Activated CD4-positive, alpha-beta T cell treated with anti-CD3 and anti-CD28 coated beads, Interleukin-2, amount 10 ng/mL, durations not matched to agents 24 days and 14 days (primary cell): Measurements from ENCODE around the gene CRYBA4. TPM values are rescaled to one million over a fixed set of nuclear protein-coding genes. Genes with fewer than 3 reads are reported as not detected.
"Not testable (repeated sequence)": the region's sequence is repeated elsewhere in the genome, so short reads cannot be mapped to it uniquely, and the experiment has no call there.

Experiments
- DNase-seq: peaks from one replicate; pipeline ENCODE4 v3.0.0; 2022
- H3K27ac Mint-ChIP-seq: one replicate; pipeline ENCODE4 v1.8.0; 2022; ENCODE audit warnings: mild to moderate bottlenecking, mixed read lengths
- H3K27me3 Mint-ChIP-seq: one replicate; pipeline ENCODE4 v1.8.0; 2022; ENCODE audit warnings: mixed read lengths
- H3K36me3 Mint-ChIP-seq: one replicate; pipeline ENCODE4 v1.8.0; 2022; ENCODE audit warnings: low read depth, mild to moderate bottlenecking, mixed read lengths
- H3K4me1 Mint-ChIP-seq: one replicate; pipeline ENCODE4 v1.8.0; 2021; ENCODE audit warnings: mixed read lengths
- H3K4me3 Mint-ChIP-seq: one replicate; pipeline ENCODE4 v1.8.0; 2022; ENCODE audit warnings: mild to moderate bottlenecking, moderate library complexity, mixed read lengths
- H3K9me3 Mint-ChIP-seq: one replicate; pipeline ENCODE4 v1.8.0; 2021; ENCODE audit warnings: mixed read lengths
- intact Hi-C: fragments of 100-400 bp; cut with micrococcal nuclease; formaldehyde crosslinking; loops from one replicate; pipeline ENCODE4 v1.15.1; 2023
- total RNA-seq: library from RNA; stranded (reverse); gene quantifications from 2 replicates; pipeline ENCODE4 v1.2.3, GENCODE V29; 2022

The CRYBA4 gene
- total RNA-seq, 1 donor from 2014 or later = not detected

DNA sequence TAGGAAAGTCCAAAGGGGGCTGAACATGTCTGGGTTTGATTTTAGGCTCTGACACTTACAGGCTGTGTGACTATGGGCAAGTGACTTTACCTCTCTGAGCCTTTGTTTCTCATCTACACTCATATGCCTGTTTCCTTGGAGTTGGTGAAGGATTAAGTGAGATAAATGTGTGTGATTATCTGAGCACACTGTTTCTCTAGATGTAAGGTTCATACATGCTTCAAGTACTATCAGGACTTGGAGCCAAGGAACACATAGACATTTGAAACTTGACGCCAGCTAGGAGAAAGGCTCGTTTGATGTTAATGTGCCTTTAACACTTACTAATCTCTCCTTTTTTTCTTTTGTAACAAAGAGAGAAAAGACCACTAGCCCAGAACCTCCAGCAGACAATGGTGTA, 13.6 kb upstream of the CRYBA4 start:
- Mint-ChIP-seq H3K4me1 (peaks cover 28% of the 10 kb centered on the region), H3K36me3 (no peaks in the 10 kb centered on the region), H3K9me3 (peaks cover 6% of the 10 kb centered on the region), H3K27ac (no peak overlapping the region), H3K27me3 (peaks cover 15% of the 10 kb centered on the region), H3K4me3 (no peak overlapping the region)
- intact Hi-C loops = no loop called here
- DNase-seq = no peak

DNA sequence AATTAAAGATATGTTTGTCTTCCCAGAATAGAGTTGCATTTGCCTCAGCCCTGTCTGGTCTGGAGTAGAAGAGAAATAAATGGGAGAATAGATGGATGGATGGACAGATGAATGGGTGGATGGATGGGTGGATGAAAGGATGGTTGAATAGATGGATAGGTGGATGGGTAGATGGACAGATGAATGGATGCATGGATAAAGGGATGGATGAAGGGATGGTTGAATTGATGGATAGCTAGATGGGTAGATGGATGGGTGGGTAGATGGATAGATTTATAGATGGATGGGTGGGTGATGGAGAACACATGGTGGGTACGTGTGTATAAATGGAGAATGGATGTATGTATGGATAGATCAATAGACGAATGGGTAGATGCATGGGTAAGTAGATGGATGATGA, 12.5 kb upstream of the CRYBA4 start:
- Mint-ChIP-seq H3K27ac (peak overlapping the region; percentile 7), H3K36me3 (no peaks in the 10 kb centered on the region), H3K4me1 (peaks cover 27% of the 10 kb centered on the region), H3K9me3 (peaks cover 6% of the 10 kb centered on the region), H3K27me3 (peaks cover 19% of the 10 kb centered on the region), H3K4me3 (no peak overlapping the region)
- no peak for DNase-seq
- intact Hi-C loops = no loop called here

DNA sequence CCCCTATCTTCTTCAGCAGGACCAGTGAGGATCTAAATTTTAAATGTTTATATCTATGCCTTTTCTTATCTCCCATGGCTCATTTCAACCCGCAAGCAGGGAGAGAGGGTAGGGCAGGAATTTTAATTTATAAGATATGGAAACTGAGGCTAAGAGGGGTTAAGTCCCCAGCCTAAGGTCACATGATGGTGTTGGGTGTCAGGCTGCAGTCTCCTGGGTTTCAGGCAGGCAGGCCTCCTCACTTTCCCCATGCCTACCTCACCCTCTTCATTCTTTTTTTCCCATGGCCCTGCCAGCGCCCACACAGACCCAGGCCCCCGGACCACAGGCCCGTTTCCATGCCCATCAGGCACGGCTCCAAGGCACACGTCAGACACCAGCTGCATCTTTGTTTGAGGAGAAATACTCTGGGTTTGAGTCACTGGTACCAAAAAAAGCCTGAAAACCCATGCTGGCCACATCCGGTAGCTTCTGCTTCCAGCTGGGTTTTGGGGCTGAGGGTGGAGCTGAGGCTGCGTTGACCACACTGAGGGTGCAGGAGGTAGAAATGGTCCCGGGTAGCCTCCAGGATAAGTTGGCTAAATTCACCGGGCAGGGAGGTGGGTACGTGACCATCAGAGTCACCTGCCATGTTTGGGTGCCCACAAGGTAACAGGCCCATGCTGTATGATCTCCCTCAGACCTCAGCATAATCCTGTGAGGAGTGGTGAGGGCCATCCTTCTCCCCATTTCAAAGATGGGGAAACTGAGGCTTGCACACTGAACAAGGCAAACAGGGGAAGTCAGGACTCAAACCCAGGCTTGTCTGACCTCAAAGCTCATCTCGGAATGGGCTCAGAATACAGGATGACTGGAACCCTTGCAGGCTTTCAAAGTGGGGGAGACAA, 11.4 kb upstream of the CRYBA4 start:
- H3K36me3 Mint-ChIP-seq = no peaks in the 10 kb centered on the region
- H3K4me1 Mint-ChIP-seq = peaks cover 30% of the 10 kb centered on the region
- peak overlapping the region; percentile 80 for H3K27ac Mint-ChIP-seq
- intact Hi-C loops = loop anchor here (1.0 kb wide), 1 partner anchor 33 kb away; no protein-coding TSS in a partner anchor
- peaks cover 20% of the 10 kb centered on the region for H3K27me3 Mint-ChIP-seq
- peak; percentile 86 for DNase-seq
- H3K4me3 Mint-ChIP-seq = peak overlapping the region; percentile 33
- H3K9me3 Mint-ChIP-seq = peaks cover 6% of the 10 kb centered on the region

DNA sequence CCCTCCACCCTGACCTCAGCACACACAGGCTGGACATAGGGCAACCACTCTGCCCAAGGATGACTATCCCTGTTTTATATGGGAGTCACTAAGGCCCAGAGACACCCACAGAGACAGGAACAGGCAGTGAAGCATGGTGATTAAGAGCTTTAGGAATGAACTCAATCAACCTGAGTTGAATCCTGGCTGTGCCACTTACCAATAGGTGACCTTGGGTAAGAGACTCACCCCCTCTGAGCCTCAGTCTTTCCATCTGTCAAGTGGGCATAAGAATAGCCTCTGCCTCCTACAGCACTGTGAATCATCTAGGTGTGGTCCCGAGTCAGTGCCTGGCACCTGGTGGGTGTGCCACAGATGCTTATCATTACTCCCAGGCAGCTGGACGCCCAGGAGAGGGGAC, 10.8 kb upstream of the CRYBA4 start:
- H3K9me3 Mint-ChIP-seq = peaks cover 6% of the 10 kb centered on the region
- H3K27me3 Mint-ChIP-seq = peaks cover 20% of the 10 kb centered on the region
- no peak for DNase-seq
- peaks cover 30% of the 10 kb centered on the region for H3K4me1 Mint-ChIP-seq
- H3K4me3 Mint-ChIP-seq = no peak overlapping the region
- no peak overlapping the region for H3K27ac Mint-ChIP-seq
- H3K36me3 Mint-ChIP-seq = no peaks in the 10 kb centered on the region
- intact Hi-C loops = loop anchor here (1.0 kb wide), 1 partner anchor 32 kb away; no protein-coding TSS in a partner anchor

DNA sequence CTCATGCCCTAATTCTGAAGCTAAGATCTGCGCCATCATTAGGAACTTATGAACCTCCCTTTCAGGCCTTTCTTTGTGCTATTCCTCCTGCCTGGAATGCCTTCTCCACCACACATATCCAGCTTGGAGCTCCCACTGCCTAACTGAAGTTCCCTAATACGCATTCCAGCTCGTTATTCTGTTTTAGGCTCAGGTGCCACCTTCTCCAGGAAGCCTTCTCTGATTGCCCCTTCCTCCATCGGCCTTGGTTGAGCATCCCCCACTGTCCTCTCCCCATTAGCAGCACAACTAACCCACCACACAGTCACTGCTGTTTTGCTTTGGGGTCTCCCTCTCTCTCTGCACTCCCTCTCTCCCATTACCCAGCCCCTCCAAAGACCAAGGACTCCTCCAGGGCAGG, 9.1 kb upstream of the CRYBA4 start:
- Mint-ChIP-seq H3K27me3 (peaks cover 20% of the 10 kb centered on the region), H3K36me3 (no peaks in the 10 kb centered on the region), H3K4me3 (no peak overlapping the region), H3K9me3 (peaks cover 6% of the 10 kb centered on the region), H3K4me1 (peaks cover 35% of the 10 kb centered on the region), H3K27ac (no peak overlapping the region)
- DNase-seq = no peak
- intact Hi-C loops = no loop called here

DNA sequence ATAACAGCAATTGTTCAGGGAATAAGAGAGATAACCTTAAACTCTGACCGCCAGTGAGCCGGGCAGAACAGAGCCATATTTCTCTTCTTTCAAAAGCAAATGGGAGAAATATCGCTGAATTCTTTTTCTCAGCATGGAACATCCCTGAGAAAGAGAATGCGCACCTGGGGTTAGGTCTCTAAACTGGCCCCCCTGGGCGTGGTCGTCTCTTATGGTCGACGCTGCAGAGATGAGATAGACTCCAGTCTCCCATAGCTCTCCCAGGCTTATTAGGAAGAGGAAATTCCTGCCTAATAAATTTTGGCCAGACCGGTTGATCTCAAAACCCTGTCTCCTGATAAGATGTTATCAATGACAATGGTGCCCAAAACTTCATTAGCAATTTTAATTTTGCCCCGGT, 8.0 kb upstream of the CRYBA4 start:
- DNase-seq, intact Hi-C loops, H3K9me3 Mint-ChIP-seq, H3K27ac Mint-ChIP-seq, H3K36me3 Mint-ChIP-seq, H3K4me3 Mint-ChIP-seq: not testable (repeated sequence)
- Mint-ChIP-seq H3K27me3 (peaks cover 18% of the 10 kb centered on the region), H3K4me1 (peaks cover 37% of the 10 kb centered on the region)

DNA sequence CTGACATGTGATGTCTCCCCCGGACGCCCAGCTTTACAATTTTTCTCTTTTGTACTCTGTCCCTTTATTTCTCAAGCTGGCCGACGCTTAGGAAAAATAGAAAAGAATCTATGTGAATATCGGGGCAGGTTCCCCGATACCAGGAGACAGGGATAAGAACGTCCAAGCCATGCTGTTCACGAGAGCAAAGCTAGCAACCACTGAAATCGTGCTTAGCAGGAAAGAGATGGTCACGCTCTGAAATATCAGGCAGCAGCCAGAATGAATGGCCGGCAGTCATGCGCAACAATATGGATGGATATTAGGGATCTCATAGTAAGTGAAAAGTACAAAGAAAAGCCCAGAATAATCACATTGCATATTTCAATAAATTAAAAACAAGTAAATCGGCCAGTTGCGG, 7.4 kb upstream of the CRYBA4 start:
- Mint-ChIP-seq H3K4me1 (peaks cover 35% of the 10 kb centered on the region), H3K36me3 (no peaks in the 10 kb centered on the region), H3K27me3 (peaks cover 14% of the 10 kb centered on the region), H3K4me3 (no peak overlapping the region), H3K9me3 (peaks cover 3% of the 10 kb centered on the region), H3K27ac (no peak overlapping the region)
- intact Hi-C loops = no loop called here
- no peak for DNase-seq

DNA sequence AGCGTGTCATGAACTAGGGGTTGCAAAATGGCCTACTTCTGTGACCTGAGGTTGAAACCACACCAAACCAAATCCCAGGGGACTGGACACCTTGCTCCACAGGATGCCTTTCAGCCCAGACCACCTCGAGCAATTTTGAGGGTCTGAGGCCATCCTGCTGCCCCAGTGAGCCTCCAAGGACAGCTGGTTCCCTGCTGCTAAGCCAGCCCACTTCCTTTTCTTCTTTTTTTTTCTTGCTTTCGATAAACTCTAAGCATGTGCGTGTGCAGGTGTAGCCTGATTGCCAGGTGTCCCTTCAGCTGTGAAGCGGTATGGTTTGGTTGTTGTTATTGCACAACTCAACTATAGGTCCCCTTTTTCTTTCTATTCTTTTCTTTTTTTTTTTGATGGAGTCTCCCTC, 6.6 kb upstream of the CRYBA4 start:
- DNase-seq = no peak
- no peaks in the 10 kb centered on the region for H3K9me3 Mint-ChIP-seq
- no peaks in the 10 kb centered on the region for H3K36me3 Mint-ChIP-seq
- H3K27ac Mint-ChIP-seq = no peak overlapping the region
- H3K4me1 Mint-ChIP-seq = peaks cover 29% of the 10 kb centered on the region
- H3K27me3 Mint-ChIP-seq = peaks cover 12% of the 10 kb centered on the region
- intact Hi-C loops = no loop called here
- no peak overlapping the region for H3K4me3 Mint-ChIP-seq

DNA sequence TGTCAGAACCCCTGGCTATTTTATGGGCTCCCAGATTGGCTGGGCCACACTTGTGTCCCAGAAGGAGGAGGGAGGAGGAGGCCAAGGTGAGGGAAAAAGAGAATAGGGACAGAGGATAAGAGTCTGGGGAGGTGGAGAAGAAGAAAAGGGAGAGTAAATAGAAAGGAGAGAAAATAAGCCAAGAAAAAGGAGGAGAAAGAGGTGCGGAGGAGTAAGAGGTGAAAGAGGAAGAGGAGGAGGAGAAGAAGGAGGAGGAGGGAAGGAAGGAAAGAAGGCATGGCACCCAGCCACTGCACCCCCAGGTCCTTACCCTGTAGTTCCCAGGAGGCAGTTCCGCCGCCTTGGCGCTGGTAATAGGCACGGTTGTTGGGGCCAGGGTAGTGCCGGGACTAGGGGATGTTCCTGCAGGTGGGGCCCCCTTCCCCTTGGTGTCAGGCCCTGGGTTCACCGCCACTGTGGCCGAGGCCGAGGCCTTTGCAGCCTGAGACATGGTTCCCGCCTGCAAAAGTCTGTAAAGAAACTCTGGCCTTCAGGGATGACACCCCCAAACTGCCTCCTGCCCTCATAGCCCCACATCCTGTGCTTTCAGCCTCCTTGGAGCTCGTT, 5.8 kb upstream of the CRYBA4 start:
- H3K36me3 Mint-ChIP-seq = no peaks in the 10 kb centered on the region
- intact Hi-C loops = no loop called here
- DNase-seq = no peak
- H3K9me3 Mint-ChIP-seq = no peaks in the 10 kb centered on the region
- H3K27me3 Mint-ChIP-seq = peaks cover 12% of the 10 kb centered on the region
- no peak overlapping the region for H3K27ac Mint-ChIP-seq
- peaks cover 22% of the 10 kb centered on the region for H3K4me1 Mint-ChIP-seq
- H3K4me3 Mint-ChIP-seq = no peak overlapping the region

DNA sequence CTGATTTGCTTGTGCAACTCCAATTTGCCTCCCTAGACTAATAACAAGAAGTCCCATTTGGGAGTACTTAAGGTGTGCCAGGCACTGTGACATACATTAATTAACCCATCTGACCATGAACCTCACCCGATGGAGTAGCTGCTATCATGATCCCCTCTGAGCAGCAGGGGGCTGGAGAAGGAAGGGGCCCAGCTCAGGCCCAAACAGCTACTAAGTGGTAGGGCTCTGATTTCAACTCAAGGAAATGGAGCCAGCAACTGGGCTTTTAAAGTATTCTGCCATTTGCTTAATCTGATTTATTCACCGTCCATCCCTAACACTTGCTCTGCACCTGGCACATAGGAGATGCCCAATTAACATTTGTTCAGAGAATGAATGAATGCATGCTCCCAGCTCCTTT, 5.1 kb upstream of the CRYBA4 start:
- no peak for DNase-seq
- H3K9me3 Mint-ChIP-seq = no peaks in the 10 kb centered on the region
- no peak overlapping the region for H3K4me3 Mint-ChIP-seq
- peaks cover 12% of the 10 kb centered on the region for H3K27me3 Mint-ChIP-seq
- peaks cover 22% of the 10 kb centered on the region for H3K4me1 Mint-ChIP-seq
- no peak overlapping the region for H3K27ac Mint-ChIP-seq
- H3K36me3 Mint-ChIP-seq = no peaks in the 10 kb centered on the region
- intact Hi-C loops = no loop called here

DNA sequence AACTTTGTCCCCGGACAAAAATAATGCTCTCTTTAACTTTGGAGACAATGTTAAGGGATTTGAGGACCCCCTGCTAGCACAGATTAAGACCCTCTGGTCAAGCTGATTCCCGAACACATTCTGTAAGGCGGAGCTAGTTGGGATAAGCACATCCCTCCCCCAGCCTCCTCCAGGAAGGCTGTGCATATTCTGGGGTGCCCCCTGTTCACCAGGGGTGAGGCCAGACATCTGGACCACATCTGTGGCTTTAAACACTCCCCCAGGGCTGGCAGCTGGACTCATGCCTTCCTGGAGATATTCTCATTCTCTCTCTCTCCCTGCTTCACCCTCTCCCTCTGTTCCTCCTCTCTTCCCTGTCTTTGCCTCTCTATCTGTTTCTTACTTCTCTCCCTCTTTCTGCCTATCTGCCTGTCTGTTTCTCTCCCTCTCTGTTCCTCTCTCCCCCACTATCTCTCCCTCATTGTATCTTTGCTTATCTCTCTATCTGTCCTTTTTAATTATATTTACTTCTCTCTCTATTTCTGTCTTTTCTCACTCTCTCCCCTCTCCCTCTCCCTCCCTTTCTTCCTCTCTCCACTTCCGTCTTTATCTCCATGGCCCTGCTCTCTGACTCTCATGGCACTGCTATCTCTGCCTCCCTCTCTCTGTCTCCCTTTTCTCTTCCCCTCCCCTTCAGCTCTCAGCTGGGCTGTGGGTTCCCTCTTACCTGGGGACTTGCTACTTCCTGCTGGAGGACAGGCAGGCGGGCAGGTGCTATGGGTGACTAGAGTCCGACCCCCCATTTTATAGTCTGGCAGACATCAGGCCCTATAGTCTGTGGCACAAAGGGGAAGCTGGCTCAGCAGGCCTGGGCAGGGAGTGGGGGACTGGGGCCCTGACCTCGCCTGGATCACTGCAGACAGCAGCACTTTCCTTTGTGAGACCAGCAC, 4.2 kb upstream of the CRYBA4 start, which contains the start of gene CRYBB1:
Gene CRYBB1, minus strand, starts transcription at position 757 of the 929 bp plus-strand sequence. CDS start 1,708 bp downstream, outside the sequence.
- no peak within 1 kb of the TSS for H3K27ac Mint-ChIP-seq
- peaks cover 22% of the 10 kb centered on the region for H3K4me1 Mint-ChIP-seq

DNA sequence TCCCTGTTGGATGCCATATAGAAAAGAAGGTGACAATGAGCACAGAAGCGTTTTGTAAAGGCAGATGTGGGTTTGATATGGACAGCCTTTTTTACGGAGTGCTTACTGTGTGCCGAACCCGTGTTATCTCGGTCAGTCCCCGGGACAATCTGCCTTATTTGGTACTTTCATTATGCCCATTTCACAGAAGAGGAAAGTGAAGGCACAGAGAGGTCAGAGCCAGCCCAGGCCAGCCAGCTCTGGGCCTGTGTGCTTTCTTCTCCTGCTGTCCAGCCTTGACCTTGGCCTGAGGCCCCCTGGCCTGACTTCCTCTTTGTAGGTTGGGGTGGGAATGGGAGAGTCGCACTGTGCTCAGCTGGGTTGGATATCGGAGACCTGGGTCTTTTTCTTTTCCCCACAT, 3.3 kb upstream of the CRYBA4 start:
- Mint-ChIP-seq H3K9me3 (no peaks in the 10 kb centered on the region), H3K36me3 (no peaks in the 10 kb centered on the region), H3K27ac (no peak overlapping the region), H3K27me3 (peaks cover 8% of the 10 kb centered on the region), H3K4me1 (peaks cover 17% of the 10 kb centered on the region), H3K4me3 (no peak overlapping the region)
- DNase-seq = no peak
- intact Hi-C loops = no loop called here

More for the DNA sequence above, 4.2 kb upstream of the CRYBA4 start, which contains the start of gene CRYBB1:
- Mint-ChIP-seq H3K4me3 (no peak within 1 kb of the TSS), H3K9me3 (no peaks in the 10 kb centered on the region), H3K36me3 (no peaks in the 10 kb centered on the region), H3K27me3 (peaks cover 15% of the 10 kb centered on the region)
- intact Hi-C loops = no loop called here
- DNase-seq = no peak

DNA sequence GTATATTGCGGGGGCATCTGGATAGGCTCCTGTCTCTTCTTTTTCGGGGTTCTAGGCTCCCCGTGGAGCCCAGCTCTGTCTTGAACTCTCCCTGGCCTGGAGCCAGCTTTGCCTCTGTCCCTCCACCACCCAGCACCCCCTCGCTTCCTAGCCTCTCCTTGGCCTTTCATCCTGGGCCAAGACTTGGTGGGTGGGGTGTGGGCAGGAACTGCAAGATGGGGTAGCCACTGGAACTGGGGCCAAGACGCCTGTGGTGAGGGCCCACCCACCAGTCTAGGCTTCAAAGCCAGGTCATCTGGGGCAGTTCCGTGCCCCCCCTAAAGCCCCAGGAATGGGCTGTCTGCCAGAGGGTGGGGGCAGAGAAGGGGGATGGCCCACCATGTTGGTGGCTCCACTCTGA, 2.3 kb upstream of the CRYBA4 start:
- no peaks in the 10 kb centered on the region for H3K36me3 Mint-ChIP-seq
- H3K9me3 Mint-ChIP-seq = peaks cover 7% of the 10 kb centered on the region
- no peak overlapping the region for H3K4me3 Mint-ChIP-seq
- peaks cover 3% of the 10 kb centered on the region for H3K27me3 Mint-ChIP-seq
- no peak overlapping the region for H3K27ac Mint-ChIP-seq
- intact Hi-C loops = no loop called here
- DNase-seq = no peak
- peaks cover 14% of the 10 kb centered on the region for H3K4me1 Mint-ChIP-seq
